K562 (cell line): ENCODE results near the gene MEIKIN. TPM values are rescaled to one million over a fixed set of nuclear protein-coding genes. Genes with fewer than 3 reads are reported as not detected.

Experiments
- ATAC-seq: fragments of 200-7000 bp; cut with Tn5 transposase; 3 replicates; pipeline ENCODE4 v1.9.1; 2020; ENCODE audit warnings: moderate library complexity
- BruUV-seq: library from RNA; stranded (reverse); fragments of 400-500 nt; replicated peaks from 2 replicates; lab custom pipeline; 2021; lab: Mats Ljungman, UMichigan
- CTCF ChIA-PET: fragments of 300-600 bp; formaldehyde crosslinking; extraction: SDS; loops from one replicate; lab custom pipeline; 2021; ENCODE audit warnings: low intra/inter-chr PET ratio; lab: Yijun Ruan, JAX
- POLR2A ChIA-PET: fragments of 300-600, 350-650 bp; sonication (Branson Sonifier 250); formaldehyde crosslinking; extraction: SDS; loops from one replicate; lab custom pipeline; 2021; ENCODE audit warnings: antibody characterized with exemption, inconsistent platforms; lab: Yijun Ruan, JAX
- DNase-seq, 4 experiments: peaks; one replicate each; pipeline versions ENCODE4 v3.0.0 to v3.0.0-alpha.2; 2011 to 2018; ENCODE audit warnings: low spot score in 3 of 4, mixed read lengths in 3 of 4; ENCODE audit errors: extremely low read depth in 1 of 4
- FAIRE-seq: peaks from 2 replicates; lab custom pipeline; 2011; peaks lifted over from hg19 to GRCh38; lab: Jason Lieb, UNC
- H2AFZ ChIP-seq: 2 replicates; pipeline ENCODE4 v1.6.0; 2011; ENCODE audit warnings: low read depth, low read length, control low read depth, inconsistent platforms
- H3K27ac ChIP-seq: fragments of 200-600 bp; 3 replicates; pipeline ENCODE4 v1.8.0; 2011; ENCODE audit warnings: low read depth, mild to moderate bottlenecking, control low read depth, inconsistent platforms, low read length, moderate library complexity, mixed read lengths; ENCODE audit errors: extremely low read depth
- H3K27me3 ChIP-seq, 2 experiments: fragments of 300-600 bp in 1 of 2; 2 replicates in 1 of 2; 3 replicates in 1 of 2; pipeline versions ENCODE4 v1.6.0 to v1.8.0; 2011; ENCODE audit warnings: inconsistent platforms in 2 of 2, low read length in 2 of 2, mild to moderate bottlenecking in 1 of 2, mixed read lengths in 1 of 2, moderate library complexity in 1 of 2; ENCODE audit not compliant: control insufficient read depth in 2 of 2, insufficient read depth in 2 of 2
- H3K36me3 ChIP-seq: fragments of 300-600 bp; 3 replicates; pipeline ENCODE4 v1.8.0; 2011; ENCODE audit warnings: mild to moderate bottlenecking, low read length, inconsistent platforms; ENCODE audit not compliant: control insufficient read depth, insufficient read depth
- H3K4me1 ChIP-seq, 2 experiments: fragments of 200-600 bp in 1 of 2; replicated peaks in 1 of 2; 2 replicates in 1 of 2; 3 replicates in 1 of 2; pipeline versions ENCODE4 v1.5.1 to v1.8.0; 2011; ENCODE audit warnings: inconsistent platforms in 2 of 2, low read length in 2 of 2, mild to moderate bottlenecking in 1 of 2, mixed read lengths in 1 of 2, moderate library complexity in 1 of 2; ENCODE audit not compliant: control insufficient read depth in 2 of 2, insufficient read depth in 2 of 2
- H3K4me2 ChIP-seq: 2 replicates; pipeline ENCODE4 v1.6.1; 2011; ENCODE audit warnings: low read length, control low read depth, inconsistent platforms, mixed read lengths; ENCODE audit not compliant: insufficient read depth
- H3K4me3 ChIP-seq: fragments of 200-600 bp; sonication (generic), shearing (Covaris generic); 2 replicates; pipeline ENCODE4 v1.5.1; 2016; ENCODE audit warnings: control low read depth, inconsistent platforms
- H3K79me2 ChIP-seq: fragments of 200-600 bp; 3 replicates; pipeline ENCODE4 v1.8.0; 2011; ENCODE audit warnings: low read length, inconsistent platforms; ENCODE audit not compliant: control insufficient read depth, insufficient read depth
- H3K9ac ChIP-seq, 2 experiments: 2 replicates each; pipeline versions ENCODE4 v1.6.0 to v1.6.1; 2011; ENCODE audit warnings: low read depth in 2 of 2, low read length in 2 of 2, control low read depth in 1 of 2, inconsistent platforms in 1 of 2, mild to moderate bottlenecking in 1 of 2, mixed read lengths in 1 of 2; ENCODE audit not compliant: insufficient read depth in 1 of 2
- H3K9me1 ChIP-seq: one replicate; pipeline ENCODE4 v1.6.0; 2011; ENCODE audit warnings: inconsistent platforms, mild to moderate bottlenecking, low read length, moderate library complexity; ENCODE audit not compliant: control insufficient read depth, insufficient read depth
- H3K9me3 ChIP-seq: replicated peaks from 2 replicates; pipeline ENCODE4 v1.5.1; 2011; ENCODE audit warnings: low read depth, low read length, inconsistent platforms; ENCODE audit not compliant: control insufficient read depth, insufficient read depth
- H4K20me1 ChIP-seq: replicated peaks from 2 replicates; pipeline ENCODE4 v1.6.1; 2011; ENCODE audit warnings: low read length, inconsistent platforms, mixed read lengths; ENCODE audit not compliant: control insufficient read depth, insufficient read depth
- WGBS: fragments of 100-300 bp; shearing (Covaris generic); methylation state at CpG from one replicate; pipeline ENCODE4 v1.1.6; 2016; ENCODE audit warnings: low coverage, mixed read lengths; ENCODE audit not compliant: insufficient coverage; ENCODE audit errors: missing lambda C conversion rate; 5-methylcytosine and 5-hydroxymethylcytosine counted together
- in situ Hi-C: fragments of 300-500 bp; cut with MboI; formaldehyde crosslinking; loops from 4 replicates; pipeline ENCODE4 v1.15.0; 2018; ENCODE audit warnings: inconsistent platforms, mixed read lengths
- intact Hi-C: fragments of 100-400 bp; cut with micrococcal nuclease; formaldehyde crosslinking; loops from 2 replicates; pipeline ENCODE4 v1.14.2; 2022
- polyA plus RNA-seq, 8 experiments: library from polyadenylated mRNA; depleted of rRNA in 4 of 8; stranded (reverse) in 5 of 8; unstranded in 3 of 8; fragments of >200 nt; fragmentation: Nextera tagmentation in 2 of 8; fragmentation: Illumina TruSeq in 1 of 8; extraction: Ambion mirVana in 2 of 8; extraction: Trizol in 1 of 8; gene quantifications; 2 replicates each; pipeline versions ENCODE4 v1.2.1 to v1.2.3, GENCODE V29; 2011 to 2014; ENCODE audit warnings: inconsistent platforms in 1 of 8, missing spikeins in 1 of 8
- total RNA-seq, 7 experiments: library from RNA; depleted of rRNA in 6 of 7; stranded (reverse); fragments of >200 nt in 6 of 7; fragmentation: Illumina TruSeq in 2 of 7; extraction: Trizol in 2 of 7; gene quantifications; 2 replicates each; pipeline versions ENCODE4 v1.2.1 to v1.2.3, GENCODE V29; 2011 to 2021; ENCODE audit warnings: low replicate concordance in 1 of 7
- TF ChIP-seq, protein P1 (sequence below): fragments of 450-650 bp; IDR thresholded peaks from 2 replicates; pipeline ENCODE4 v1.6.1; 2016; ENCODE audit warnings: mild to moderate bottlenecking, moderate library complexity

The MEIKIN gene
- total and polyA plus RNA-seq, 9 of the 15 experiments (the other 6 are each of a cell fraction or from before 2014, with no cell fraction given) = 0.18 TPM; not detected in 8

DNA sequence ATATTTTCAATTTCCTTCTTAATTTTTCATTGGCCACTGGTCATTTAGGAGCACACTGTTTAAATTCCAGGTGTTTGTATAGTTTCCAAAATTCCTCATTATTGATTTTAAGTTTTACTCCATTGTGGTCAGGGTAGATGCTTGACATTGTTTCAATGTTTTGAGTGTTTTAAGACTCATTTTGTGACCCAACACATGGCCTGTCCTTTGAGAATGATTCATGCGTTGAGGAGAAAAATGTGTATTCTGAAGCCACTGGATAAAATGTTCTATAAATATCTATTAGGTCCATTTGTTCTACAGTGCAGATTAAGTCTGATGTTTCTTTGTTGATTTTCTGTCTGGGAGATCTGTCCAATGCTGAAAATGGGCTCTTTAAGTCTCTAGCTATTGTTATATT is 124.2 kb downstream of the MEIKIN start:
- H4K20me1 ChIP-seq = no peaks in the 10 kb centered on the region
- no peaks in the 10 kb centered on the region for H3K36me3 ChIP-seq
- FAIRE-seq (no peak), DNase-seq (no peak), ATAC-seq (no peak)
- in situ Hi-C loops = no loop called here
- intact Hi-C loops = no loop called here
- H3K9ac ChIP-seq = no peak overlapping the region
- WGBS = 56% methylated on average over 1 of the region's 1 CpG
- H3K9me1 ChIP-seq = no peaks in the 10 kb centered on the region
- ChIA-PET POLR2A (interaction anchor here (0.6 kb wide), 1 partner anchor 339 kb away, joined by 3 read pairs; no protein-coding TSS in a partner anchor), CTCF (no interaction called here)
- no peak overlapping the region for H3K4me3 ChIP-seq
- no peaks in the 10 kb centered on the region for H3K79me2 ChIP-seq
- H3K9me3 ChIP-seq = no peaks in the 10 kb centered on the region
- H3K27ac ChIP-seq = no peak overlapping the region
- H2AFZ ChIP-seq = no peak overlapping the region
- no TSS peak for BruUV-seq
- H3K4me2 ChIP-seq = no peak overlapping the region
- TF ChIP-seq, protein P1, sequence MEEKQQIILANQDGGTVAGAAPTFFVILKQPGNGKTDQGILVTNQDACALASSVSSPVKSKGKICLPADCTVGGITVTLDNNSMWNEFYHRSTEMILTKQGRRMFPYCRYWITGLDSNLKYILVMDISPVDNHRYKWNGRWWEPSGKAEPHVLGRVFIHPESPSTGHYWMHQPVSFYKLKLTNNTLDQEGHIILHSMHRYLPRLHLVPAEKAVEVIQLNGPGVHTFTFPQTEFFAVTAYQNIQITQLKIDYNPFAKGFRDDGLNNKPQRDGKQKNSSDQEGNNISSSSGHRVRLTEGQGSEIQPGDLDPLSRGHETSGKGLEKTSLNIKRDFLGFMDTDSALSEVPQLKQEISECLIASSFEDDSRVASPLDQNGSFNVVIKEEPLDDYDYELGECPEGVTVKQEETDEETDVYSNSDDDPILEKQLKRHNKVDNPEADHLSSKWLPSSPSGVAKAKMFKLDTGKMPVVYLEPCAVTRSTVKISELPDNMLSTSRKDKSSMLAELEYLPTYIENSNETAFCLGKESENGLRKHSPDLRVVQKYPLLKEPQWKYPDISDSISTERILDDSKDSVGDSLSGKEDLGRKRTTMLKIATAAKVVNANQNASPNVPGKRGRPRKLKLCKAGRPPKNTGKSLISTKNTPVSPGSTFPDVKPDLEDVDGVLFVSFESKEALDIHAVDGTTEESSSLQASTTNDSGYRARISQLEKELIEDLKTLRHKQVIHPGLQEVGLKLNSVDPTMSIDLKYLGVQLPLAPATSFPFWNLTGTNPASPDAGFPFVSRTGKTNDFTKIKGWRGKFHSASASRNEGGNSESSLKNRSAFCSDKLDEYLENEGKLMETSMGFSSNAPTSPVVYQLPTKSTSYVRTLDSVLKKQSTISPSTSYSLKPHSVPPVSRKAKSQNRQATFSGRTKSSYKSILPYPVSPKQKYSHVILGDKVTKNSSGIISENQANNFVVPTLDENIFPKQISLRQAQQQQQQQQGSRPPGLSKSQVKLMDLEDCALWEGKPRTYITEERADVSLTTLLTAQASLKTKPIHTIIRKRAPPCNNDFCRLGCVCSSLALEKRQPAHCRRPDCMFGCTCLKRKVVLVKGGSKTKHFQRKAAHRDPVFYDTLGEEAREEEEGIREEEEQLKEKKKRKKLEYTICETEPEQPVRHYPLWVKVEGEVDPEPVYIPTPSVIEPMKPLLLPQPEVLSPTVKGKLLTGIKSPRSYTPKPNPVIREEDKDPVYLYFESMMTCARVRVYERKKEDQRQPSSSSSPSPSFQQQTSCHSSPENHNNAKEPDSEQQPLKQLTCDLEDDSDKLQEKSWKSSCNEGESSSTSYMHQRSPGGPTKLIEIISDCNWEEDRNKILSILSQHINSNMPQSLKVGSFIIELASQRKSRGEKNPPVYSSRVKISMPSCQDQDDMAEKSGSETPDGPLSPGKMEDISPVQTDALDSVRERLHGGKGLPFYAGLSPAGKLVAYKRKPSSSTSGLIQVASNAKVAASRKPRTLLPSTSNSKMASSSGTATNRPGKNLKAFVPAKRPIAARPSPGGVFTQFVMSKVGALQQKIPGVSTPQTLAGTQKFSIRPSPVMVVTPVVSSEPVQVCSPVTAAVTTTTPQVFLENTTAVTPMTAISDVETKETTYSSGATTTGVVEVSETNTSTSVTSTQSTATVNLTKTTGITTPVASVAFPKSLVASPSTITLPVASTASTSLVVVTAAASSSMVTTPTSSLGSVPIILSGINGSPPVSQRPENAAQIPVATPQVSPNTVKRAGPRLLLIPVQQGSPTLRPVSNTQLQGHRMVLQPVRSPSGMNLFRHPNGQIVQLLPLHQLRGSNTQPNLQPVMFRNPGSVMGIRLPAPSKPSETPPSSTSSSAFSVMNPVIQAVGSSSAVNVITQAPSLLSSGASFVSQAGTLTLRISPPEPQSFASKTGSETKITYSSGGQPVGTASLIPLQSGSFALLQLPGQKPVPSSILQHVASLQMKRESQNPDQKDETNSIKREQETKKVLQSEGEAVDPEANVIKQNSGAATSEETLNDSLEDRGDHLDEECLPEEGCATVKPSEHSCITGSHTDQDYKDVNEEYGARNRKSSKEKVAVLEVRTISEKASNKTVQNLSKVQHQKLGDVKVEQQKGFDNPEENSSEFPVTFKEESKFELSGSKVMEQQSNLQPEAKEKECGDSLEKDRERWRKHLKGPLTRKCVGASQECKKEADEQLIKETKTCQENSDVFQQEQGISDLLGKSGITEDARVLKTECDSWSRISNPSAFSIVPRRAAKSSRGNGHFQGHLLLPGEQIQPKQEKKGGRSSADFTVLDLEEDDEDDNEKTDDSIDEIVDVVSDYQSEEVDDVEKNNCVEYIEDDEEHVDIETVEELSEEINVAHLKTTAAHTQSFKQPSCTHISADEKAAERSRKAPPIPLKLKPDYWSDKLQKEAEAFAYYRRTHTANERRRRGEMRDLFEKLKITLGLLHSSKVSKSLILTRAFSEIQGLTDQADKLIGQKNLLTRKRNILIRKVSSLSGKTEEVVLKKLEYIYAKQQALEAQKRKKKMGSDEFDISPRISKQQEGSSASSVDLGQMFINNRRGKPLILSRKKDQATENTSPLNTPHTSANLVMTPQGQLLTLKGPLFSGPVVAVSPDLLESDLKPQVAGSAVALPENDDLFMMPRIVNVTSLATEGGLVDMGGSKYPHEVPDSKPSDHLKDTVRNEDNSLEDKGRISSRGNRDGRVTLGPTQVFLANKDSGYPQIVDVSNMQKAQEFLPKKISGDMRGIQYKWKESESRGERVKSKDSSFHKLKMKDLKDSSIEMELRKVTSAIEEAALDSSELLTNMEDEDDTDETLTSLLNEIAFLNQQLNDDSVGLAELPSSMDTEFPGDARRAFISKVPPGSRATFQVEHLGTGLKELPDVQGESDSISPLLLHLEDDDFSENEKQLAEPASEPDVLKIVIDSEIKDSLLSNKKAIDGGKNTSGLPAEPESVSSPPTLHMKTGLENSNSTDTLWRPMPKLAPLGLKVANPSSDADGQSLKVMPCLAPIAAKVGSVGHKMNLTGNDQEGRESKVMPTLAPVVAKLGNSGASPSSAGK = no peak
- H3K27me3 ChIP-seq = no peaks in the 10 kb centered on the region
- no peaks in the 10 kb centered on the region for H3K4me1 ChIP-seq
